Measurements from ENCODE around the gene ARRDC4.

ARRDC4 gene

DNA sequence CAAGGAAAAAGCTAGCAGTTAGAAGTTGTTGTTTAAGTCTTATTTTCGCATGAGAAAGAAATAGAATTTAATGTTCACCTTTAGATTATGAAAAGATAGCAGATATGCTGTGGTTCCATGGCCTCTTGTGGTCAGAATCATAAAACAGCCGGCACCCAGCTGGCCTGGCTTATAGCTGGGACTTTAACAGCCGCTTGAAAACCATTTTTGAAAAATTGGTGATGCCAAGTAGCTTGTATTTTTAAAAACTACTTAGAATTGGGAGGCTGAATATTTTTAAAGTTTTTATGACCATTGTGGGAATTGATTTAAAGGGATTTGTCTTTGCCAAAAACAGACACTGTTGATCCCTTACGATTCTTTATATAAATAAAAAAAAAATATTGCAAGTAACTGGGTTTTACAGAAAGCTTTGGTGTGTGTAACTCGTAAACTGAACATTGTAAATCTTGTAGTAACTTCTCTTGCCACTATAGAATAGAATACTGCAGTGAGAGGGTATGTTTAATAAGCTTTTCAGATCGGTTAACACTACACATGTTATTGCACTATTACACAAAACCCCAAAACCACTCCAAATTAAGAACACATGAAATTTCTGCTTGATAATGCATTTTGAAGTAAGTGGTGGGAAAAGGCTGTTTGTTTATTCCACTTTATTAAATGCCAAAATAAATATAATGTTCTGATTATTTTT, 6.6 kb downstream of the ARRDC4 start:
- no peak for DNase-seq

GRCh38 chr15:97967881-97968280, 7.4 kb downstream of the ARRDC4 start:
- DNase-seq: no peak

GRCh38 chr15:97968380-97968779, 7.9 kb downstream of the ARRDC4 start:
- no peak for DNase-seq

DNA sequence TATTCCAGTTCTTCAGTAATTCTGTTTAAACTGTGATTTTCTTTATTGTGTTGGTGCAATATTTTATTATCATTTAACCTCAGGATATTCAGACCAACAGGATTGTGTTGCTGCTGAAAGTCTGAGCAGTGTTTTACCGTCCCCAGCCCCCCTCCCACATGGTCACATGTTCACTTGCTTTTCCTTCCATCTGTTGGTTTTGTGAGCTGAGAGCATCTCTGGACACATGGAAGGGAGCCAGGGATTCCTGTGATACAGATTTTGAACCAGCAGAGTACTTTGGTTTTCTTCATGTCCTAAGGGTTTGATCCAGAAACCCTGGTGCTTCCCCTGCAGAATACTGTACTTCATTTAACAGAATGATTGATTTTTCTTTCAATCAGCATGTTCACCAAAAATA, 11.9 kb downstream of the ARRDC4 start:
- no peak for DNase-seq

DNA sequence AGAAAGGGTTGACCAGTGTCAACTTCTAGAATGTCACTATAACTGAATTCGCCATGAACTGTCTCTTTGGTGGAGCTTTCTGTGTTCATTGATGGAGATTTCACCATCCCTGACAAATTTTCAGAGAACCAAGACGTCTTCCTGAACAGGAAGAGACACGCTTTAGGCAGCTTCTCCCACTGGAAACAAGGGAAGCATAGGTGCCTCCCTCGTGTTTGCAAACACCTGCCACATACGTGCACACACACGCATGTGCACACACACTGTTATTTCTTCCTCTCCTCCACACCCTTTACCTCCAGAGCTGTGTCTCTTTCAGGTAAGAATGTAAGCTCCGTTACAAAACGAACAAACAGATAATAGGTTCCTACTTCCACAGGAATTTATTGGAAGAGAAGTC, 15.6 kb downstream of the ARRDC4 start:
- no peak for DNase-seq

DNA sequence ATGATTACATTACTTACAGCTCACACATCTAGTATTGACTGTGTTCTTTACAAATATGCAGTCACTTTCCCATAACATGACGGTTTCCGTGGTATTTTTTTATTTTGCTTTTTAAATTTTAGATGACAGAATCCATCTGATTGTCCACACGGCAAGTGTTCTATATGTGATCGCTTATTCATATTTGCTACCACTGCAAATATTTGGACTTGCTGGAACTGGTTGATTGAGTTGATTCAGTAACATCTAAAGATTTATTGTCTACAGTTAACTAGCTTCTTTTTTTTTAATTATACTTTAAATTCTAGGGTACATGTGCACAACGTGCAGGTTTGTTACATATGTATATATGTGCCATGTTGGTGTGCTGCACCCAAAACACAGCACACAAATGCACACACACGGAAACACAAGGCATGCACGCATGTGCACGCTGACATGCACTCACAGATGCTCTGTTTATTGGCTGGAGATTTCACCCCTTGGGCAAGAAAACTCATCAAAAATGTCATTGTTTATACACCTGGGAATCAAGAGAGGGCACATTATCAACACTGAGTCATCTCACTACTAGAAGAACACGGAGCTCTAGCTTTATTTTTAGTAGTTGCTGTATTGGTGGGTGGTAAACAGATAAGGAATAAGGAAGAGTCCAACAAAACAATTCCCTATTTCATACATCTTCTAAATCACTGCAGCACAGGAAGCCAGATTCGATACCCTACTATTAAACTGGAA, 16.4 kb downstream of the ARRDC4 start:
- DNase-seq: no peak

- DNase-seq: no peak
Observed at GRCh38 chr15:97977734-97978133, 17.2 kb downstream of the ARRDC4 start.

DNA sequence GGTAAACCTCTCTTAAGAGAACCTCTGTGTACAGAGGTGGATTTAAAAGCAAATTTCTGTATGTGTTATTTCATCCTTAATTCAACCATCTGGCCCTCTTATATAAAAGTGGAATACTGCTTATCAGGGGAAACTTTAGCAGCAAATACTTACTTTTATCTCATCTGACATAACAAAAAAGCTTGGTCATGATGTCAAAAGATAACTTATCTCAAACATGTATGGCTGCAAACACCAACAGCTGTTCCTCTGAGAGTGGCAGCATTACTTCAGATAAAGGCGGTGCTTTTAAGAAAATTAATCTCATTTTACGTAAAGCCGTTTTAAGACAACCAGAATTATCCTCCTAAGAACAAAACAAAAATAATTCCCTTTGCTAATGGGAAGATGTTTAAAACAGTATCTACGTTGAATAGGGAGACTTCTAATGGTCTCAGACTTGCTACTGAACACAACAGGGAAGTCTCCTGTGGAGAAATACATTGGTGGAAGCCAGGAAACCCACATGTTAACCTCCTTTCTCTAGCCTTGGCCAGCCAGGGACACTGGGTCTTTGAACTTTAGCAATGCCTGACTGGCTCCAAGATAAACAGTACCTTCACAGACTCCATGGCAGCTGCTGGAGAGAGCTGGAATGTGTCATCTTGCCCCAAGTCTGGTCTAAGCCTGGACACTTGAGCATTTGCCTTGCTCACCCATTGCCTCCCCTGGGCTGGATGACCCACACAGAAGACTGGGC, 18.1 kb downstream of the ARRDC4 start:
- peak; percentile 78 for DNase-seq

DNA sequence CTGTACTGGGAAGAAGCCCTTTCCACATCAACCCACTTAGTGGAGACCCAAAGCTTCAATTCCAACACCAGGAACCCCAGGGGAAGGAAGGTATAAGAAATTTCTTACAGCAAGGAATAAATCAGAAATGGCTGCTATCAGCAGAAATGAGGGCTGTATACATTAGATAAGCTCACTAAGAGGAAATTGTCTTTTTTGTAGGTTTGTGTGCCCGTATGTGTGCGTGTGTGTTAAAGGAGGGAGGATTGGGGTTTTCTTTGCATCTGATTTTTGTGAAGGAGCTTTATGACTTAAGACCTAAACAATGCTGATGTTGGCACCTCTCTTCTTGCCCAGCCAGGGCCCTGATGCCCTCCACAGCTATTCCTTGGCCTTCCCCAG, 18.6 kb downstream of the ARRDC4 start:
- peak; percentile 88 for DNase-seq

GRCh38 chr15:97981058-97981457, 20.6 kb downstream of the ARRDC4 start:
- no peak for DNase-seq

- no peak for DNase-seq
Observed at GRCh38 chr15:97981758-97982157, 21.3 kb downstream of the ARRDC4 start.

GRCh38 chr15:97984157-97984556, 23.7 kb downstream of the ARRDC4 start:
- peak; percentile 35 for DNase-seq

DNA sequence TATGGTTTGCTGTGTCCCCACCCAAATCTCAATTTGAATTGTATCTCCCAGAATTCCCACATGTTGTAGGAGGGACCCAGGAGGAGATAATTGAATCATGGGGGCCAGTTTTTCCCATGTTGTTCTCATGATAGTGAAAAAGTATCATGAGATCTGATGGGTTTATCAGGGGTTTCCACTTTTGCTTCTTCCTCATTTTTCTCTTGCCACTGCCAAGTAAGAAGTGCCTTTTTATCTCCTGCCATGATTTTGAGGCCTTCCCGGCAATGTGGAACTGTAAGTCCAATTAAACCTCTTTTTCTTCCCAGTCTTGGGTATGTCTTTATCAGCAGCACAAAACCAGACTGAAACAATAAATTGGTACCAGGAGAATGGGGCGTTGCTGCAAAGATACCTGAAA, 25.5 kb downstream of the ARRDC4 start:
- DNase-seq: peak; percentile 17

GRCh38 chr15:97986781-97987180, 26.3 kb downstream of the ARRDC4 start:
- DNase-seq: no peak

- DNase-seq: no peak
Observed at GRCh38 chr15:97989299-97989698, 28.8 kb downstream of the ARRDC4 start.

DNA sequence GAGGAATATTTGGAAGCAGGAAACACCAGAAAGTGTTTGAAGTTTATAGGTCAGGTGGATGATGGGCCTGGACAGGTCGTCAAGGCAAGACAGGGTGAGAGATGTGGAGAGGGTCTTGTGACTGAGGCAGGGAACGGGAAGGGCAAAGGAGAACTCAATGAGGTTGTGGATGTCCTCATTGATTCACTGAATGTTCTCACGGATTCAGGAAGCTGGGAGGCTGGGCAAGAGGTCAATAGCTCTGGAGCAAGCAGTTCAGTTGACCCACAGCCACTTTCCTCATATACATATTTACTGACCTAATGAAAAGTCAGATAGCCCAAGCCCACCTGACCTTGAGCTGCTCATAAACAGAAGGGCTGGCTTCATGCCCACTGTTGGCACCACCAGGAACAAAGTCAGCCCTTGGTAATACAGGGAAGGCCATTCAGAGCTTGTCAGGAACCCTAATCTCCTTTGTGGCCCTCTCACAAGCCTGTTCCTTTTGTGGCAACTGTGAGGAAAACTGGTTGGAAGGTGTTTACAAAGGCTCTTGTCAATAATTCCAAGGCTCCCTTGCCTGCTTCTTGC, 31.6 kb downstream of the ARRDC4 start:
- DNase-seq: no peak

GRCh38 chr15:97992823-97993222, 32.3 kb downstream of the ARRDC4 start:
- DNase-seq: peak; percentile 94

GRCh38 chr15:97993310-97993738, 32.8 kb downstream of the ARRDC4 start:
- peak; percentile 96 for DNase-seq

DNA sequence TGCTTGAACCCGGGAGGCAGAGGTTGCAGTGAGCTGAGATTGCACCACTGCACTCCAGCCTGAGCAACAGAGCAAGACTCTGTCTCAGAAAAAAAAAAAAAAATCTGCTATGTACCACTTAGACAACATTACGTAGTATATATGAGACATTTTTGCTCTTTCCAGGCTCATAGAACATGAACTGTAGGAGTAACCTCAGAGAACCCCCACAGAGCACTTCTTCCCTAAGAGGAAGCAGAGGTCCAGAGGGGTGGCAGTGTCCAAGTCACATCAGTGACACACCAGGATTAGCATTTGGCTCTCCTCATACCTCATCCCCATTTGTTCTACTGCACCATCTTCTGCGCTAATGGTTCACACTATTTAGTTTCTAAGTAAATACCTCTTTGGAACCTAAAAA, 33.7 kb downstream of the ARRDC4 start:
- DNase-seq: no peak

DNA sequence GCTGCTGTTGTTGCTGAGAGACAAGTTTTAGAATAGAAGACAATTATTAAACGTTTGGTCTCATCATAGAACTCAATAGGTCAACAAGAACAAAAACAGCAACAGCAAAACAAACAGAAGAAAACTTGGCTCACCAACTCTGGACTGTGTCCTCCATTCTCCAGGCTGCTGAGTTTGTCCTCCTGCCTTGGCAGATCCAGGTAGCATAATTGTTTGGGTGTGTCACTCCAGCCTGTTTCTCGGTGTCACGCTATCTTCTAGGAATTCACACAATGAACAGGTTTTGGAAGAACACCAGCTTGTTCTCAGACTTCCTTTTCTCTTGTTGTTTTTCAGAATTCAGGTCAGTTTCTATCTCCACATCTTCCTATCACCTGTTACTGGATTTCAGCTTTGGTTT, 34.7 kb downstream of the ARRDC4 start:
- no peak for DNase-seq

- peak; percentile 87 for DNase-seq
Observed at GRCh38 chr15:97995881-97996603, 35.5 kb downstream of the ARRDC4 start.

DNA sequence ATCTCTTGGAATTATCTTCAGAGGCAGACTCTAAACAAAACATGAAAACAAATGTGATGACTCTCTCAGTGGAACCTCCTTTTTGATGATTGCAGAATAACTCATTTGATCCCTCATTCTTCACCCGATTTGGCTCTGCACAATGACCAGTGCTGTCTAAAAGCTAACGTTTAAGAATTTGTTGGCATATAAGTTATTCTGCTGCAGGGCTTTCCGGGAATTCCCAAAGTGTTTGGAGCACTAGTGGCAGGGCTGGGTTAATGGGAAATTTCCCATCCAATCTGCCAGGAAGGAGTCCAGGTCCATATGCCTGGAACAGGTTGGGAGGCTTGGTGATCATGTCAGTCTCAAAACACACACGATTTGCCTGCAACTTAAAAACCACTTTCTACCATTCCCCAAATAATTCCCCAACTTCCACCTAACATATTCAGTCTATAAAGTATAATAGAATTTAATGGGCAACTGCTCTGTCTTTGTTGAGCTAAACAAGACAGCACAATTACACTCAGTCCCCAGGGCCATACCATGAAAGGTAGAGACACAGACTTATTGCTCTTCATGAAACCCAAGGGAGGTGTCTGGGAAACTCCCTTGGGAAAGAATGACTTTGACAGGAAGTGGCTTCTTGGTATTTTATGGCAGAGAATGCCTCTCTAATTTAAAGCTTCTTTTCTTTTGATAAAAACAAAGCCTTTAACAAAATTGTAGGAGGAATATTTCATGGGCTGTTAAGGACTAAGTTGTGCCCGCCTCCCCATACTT, 38.0 kb downstream of the ARRDC4 start:
- DNase-seq: no peak
